HG02759 (cell line): ENCODE data around the gene NUDT8.
"Not testable (repeated sequence)": the region's sequence is repeated elsewhere in the genome, so short reads cannot be mapped to it uniquely, and the experiment has no call there.

Experiments used
- ATAC-seq: cut with Tn5 transposase; IDR thresholded peaks from one replicate; pipeline ENCODE4 v1.9.1; 2021; ENCODE audit warnings: mild to moderate bottlenecking, moderate library complexity; ENCODE audit not compliant: unreplicated experiment

Gene NUDT8

GRCh38 chr11:67642173-67643120, 12.7 kb upstream of the NUDT8 start:
- ATAC-seq = no peak

GRCh38 chr11:67641338-67642172, 11.8 kb upstream of the NUDT8 start:
- no peak for ATAC-seq

GRCh38 chr11:67640758-67641337, 11.1 kb upstream of the NUDT8 start:
- ATAC-seq = no peak

- no peak for ATAC-seq
Observed at GRCh38 chr11:67640021-67640757, 10.5 kb upstream of the NUDT8 start.

- no peak for ATAC-seq
Observed at GRCh38 chr11:67639438-67639859, 9.7 kb upstream of the NUDT8 start, which contains the start of gene TBX10. Gene TBX10 (minus strand): TSS chr11:67639763. CDS start chr11:67639472, 291 bp downstream.

- ATAC-seq = no peak
Observed at GRCh38 chr11:67638535-67639437, 9.0 kb upstream of the NUDT8 start.

- ATAC-seq = not testable (repeated sequence)
Observed at GRCh38 chr11:67637441-67637840, 7.7 kb upstream of the NUDT8 start.

GRCh38 chr11:67636962-67637361, 7.2 kb upstream of the NUDT8 start:
- no peak for ATAC-seq

- no peak for ATAC-seq
Observed at GRCh38 chr11:67635231-67635521, 5.4 kb upstream of the NUDT8 start.

- no peak for ATAC-seq
Observed at GRCh38 chr11:67634366-67635230, 4.9 kb upstream of the NUDT8 start.

GRCh38 chr11:67633758-67634365, 4.1 kb upstream of the NUDT8 start:
- no peak for ATAC-seq

GRCh38 chr11:67632982-67633755, 3.4 kb upstream of the NUDT8 start:
- no peak for ATAC-seq

- no peak for ATAC-seq
Observed at GRCh38 chr11:67632175-67632981, 2.6 kb upstream of the NUDT8 start.

- ATAC-seq = no peak
Observed at GRCh38 chr11:67631853-67632174, 2.1 kb upstream of the NUDT8 start.

GRCh38 chr11:67631411-67631810, 1.7 kb upstream of the NUDT8 start:
- no peak for ATAC-seq

- no peak for ATAC-seq
Observed at GRCh38 chr11:67630943-67631331, 1.2 kb upstream of the NUDT8 start.
